Ovary (tissue), 3 donors: ENCODE measurements around the gene VGF.

ENCODE experiments used
- CTCF ChIP-seq, 3 donors: fragments of 450-650 bp in 2 of 3; fragments of 200-600 bp in 1 of 3; IDR thresholded peaks; one replicate each; pipeline versions ENCODE4 v1.5.1 to v1.8.0; 2016 to 2022; ENCODE audit warnings: antibody characterized with exemption in 3 of 3, mild to moderate bottlenecking in 1 of 3
- EP300 ChIP-seq: sonication (generic); formaldehyde crosslinking; IDR thresholded peaks from one replicate; pipeline ENCODE4 v1.6.1; 2017; ENCODE audit warnings: antibody characterized with exemption
- donor health status: DM: no; HTN: no; CAD: no.

- TF ChIP-seq EP300 (no peak), CTCF (IDR thresholded peaks at IDR 0.05) (no peak)
Measured at GRCh38 chr7:101175664-101176063, 10.3 kb upstream of the VGF start.
